GM12878 (cell line): Measurements from ENCODE around the gene TOMM5. TPM values are rescaled to one million over a fixed set of nuclear protein-coding genes. Genes with fewer than 3 reads are reported as not detected.
A peak's percentile ranks its signal among the peaks of the same experiment; 100 is the strongest.

Source experiments
- CBX5 ChIP-seq: sonication (generic); IDR thresholded peaks from 2 replicates; pipeline ENCODE4 v1.6.1; 2016; ENCODE audit warnings: low read depth, moderate library complexity, mild to moderate bottlenecking, inconsistent platforms
- GABPA ChIP-seq: IDR thresholded peaks from 2 replicates; pipeline ENCODE4 v1.6.1; 2014; ENCODE audit warnings: antibody characterized with exemption, low read depth, mild to moderate bottlenecking, inconsistent platforms
- GATAD2B ChIP-seq: fragments of 450-650 bp; conservative IDR thresholded peaks from 2 replicates; pipeline ENCODE4 v1.6.1; 2017; ENCODE audit warnings: low read depth, mild to moderate bottlenecking, moderate library complexity
- HDAC6 ChIP-seq: fragments of 200-600 bp; sonication (generic); IDR thresholded peaks from one replicate; pipeline ENCODE4 v1.8.0; 2017; ENCODE audit warnings: antibody characterized with exemption; ENCODE audit not compliant: unreplicated experiment
- IKZF2 ChIP-seq, 2 experiments: fragments of 450-650 bp; IDR thresholded peaks; 2 replicates each; pipeline ENCODE4 v1.6.1; 2017; ENCODE audit warnings: mild to moderate bottlenecking in 2 of 2, moderate library complexity in 2 of 2
- JUND ChIP-seq: IDR thresholded peaks from 2 replicates; pipeline ENCODE4 v1.6.1; 2012; ENCODE audit warnings: low read depth, mild to moderate bottlenecking, low read length, improper control_type of control experiment, moderate library complexity
- MEF2A ChIP-seq: IDR thresholded peaks from 2 replicates; pipeline ENCODE4 v1.6.1; 2011; ENCODE audit warnings: low read depth, mild to moderate bottlenecking, low read length, moderate library complexity; ENCODE audit not compliant: insufficient read depth
- MTA2 ChIP-seq: fragments of 450-650 bp; IDR thresholded peaks from 2 replicates; pipeline ENCODE4 v1.6.1; 2016; ENCODE audit warnings: low read depth, mild to moderate bottlenecking, moderate library complexity
- NFIC ChIP-seq: IDR thresholded peaks from 2 replicates; pipeline ENCODE4 v1.6.1; 2012; ENCODE audit warnings: low read depth, mild to moderate bottlenecking, inconsistent platforms, low read length, moderate library complexity
- NR2F1 ChIP-seq: fragments of 450-650 bp; conservative IDR thresholded peaks from 2 replicates; pipeline ENCODE4 v1.6.1; 2017; ENCODE audit warnings: mild to moderate bottlenecking
- POLR2AphosphoS5 ChIP-seq: IDR thresholded peaks from 2 replicates; pipeline ENCODE4 v1.6.1; 2011; ENCODE audit warnings: mild to moderate bottlenecking, low read length, inconsistent platforms
- POU2F2 ChIP-seq: IDR thresholded peaks from 3 replicates; pipeline ENCODE4 v1.6.1; 2011; ENCODE audit warnings: low read depth, mild to moderate bottlenecking, low read length, borderline replicate concordance
- RUNX3 ChIP-seq: IDR thresholded peaks from 2 replicates; pipeline ENCODE4 v1.6.1; 2012; ENCODE audit warnings: low read length, inconsistent platforms
- SIX5 ChIP-seq: IDR thresholded peaks from 2 replicates; pipeline ENCODE4 v1.6.1; 2011; ENCODE audit warnings: mild to moderate bottlenecking, low read depth, low read length, moderate library complexity; ENCODE audit not compliant: severe bottlenecking
- SREBF1 ChIP-seq: IDR thresholded peaks from 2 replicates; pipeline ENCODE4 v1.6.1; 2012; ENCODE audit warnings: mild to moderate bottlenecking, low read length
- TAF1 ChIP-seq: IDR thresholded peaks from 2 replicates; pipeline ENCODE4 v1.6.1; 2011; ENCODE audit warnings: mild to moderate bottlenecking, low read depth, low read length, borderline replicate concordance
- ZNF217 ChIP-seq: fragments of 450-650 bp; IDR thresholded peaks from 2 replicates; pipeline ENCODE4 v1.6.1; 2017; ENCODE audit warnings: antibody characterized with exemption, mild to moderate bottlenecking
- polyA plus RNA-seq, 11 experiments: library from polyadenylated mRNA; depleted of rRNA in 4 of 11; unstranded in 6 of 11; stranded (reverse) in 5 of 11; fragments of >200 nt; fragmentation: Nextera tagmentation in 4 of 11; fragmentation: Illumina TruSeq in 1 of 11; extraction: Ambion mirVana in 4 of 11; extraction: Trizol in 1 of 11; gene quantifications; 1 replicate in 1 of 11; 2 replicates in 10 of 11; pipeline versions ENCODE4 v1.2.1 to v1.2.3, GENCODE V29; 2011 to 2016; ENCODE audit warnings: inconsistent platforms in 2 of 11, missing spikeins in 2 of 11, low read depth in 1 of 11
- total RNA-seq, 4 experiments: library from RNA; depleted of rRNA in 3 of 4; stranded (reverse); fragments of >200 nt in 3 of 4; fragmentation: Illumina TruSeq in 1 of 4; extraction: Trizol in 1 of 4; gene quantifications; 2 replicates each; pipeline versions ENCODE4 v1.2.1 to v1.2.3, GENCODE V29; 2013 to 2021
- TF ChIP-seq, protein P1 (sequence below): IDR thresholded peaks from 2 replicates; pipeline ENCODE4 v1.6.1; 2012; ENCODE audit warnings: low read depth, low read length, improper control_type of control experiment
- TF ChIP-seq, protein P2 (sequence below): fragments of 450-650 bp; IDR thresholded peaks from 2 replicates; pipeline ENCODE4 v1.6.1; 2018; ENCODE audit warnings: borderline replicate concordance, mild to moderate bottlenecking; ENCODE audit not compliant: partially characterized antibody
- TF ChIP-seq, protein P3 (sequence below): IDR thresholded peaks from 2 replicates; pipeline ENCODE4 v1.6.1; 2011; ENCODE audit warnings: mild to moderate bottlenecking, low read depth, low read length, moderate library complexity; ENCODE audit not compliant: insufficient replicate concordance
- TF ChIP-seq, protein P4 (sequence below): fragments of 450-650 bp; formaldehyde crosslinking; IDR thresholded peaks from 2 replicates; pipeline ENCODE4 v1.4.0; 2022; ENCODE audit warnings: mild to moderate bottlenecking, moderate library complexity
- TF ChIP-seq, protein P5 (sequence below): IDR thresholded peaks from 2 replicates; pipeline ENCODE4 v1.6.1; 2012; ENCODE audit warnings: low read length, inconsistent platforms

The TOMM5 gene
- total and polyA plus RNA-seq, 10 of the 15 experiments (the other 5 are each of a cell fraction or from before 2014, with no cell fraction given): 152 to 1,143 (median 351) TPM

DNA sequence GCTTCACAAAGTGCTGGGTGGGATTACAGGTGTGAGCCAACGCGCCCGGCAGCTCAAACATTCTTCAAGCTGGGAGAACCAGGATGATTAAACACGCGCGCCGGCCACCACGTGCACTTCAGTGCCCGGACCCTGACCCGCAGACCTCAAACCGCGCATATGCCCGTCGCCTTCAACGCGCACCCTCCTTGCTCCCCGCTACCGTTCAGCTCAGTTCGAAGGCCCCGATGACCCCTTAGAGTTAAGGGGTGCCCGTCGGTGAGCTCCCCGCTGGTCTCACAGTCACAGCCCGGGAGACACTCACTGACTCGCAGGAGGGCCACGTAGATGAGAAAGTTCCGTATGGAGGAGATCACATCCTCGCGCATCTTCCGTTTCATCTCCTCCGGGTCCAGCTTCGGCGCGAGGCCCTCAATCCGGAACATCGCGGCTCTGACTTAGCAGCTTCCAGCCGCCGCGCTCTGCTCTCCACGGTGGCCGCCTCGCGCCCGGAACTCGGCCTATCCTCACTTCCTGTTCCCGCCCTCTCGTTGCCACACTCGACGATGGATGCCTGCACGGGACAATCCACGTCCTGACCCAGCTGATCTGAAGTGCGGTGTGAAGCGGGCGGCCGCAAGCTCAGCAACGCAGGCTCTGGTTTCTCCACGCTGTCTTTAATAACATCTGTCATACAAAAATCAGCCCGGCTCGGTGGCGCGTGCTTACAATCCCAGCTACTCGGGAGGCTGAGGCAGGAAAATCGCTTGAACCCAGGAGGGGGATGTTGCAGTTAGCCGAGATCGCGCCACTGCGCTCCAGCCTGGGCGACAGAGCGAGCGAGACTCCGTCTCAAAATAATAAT, at the start of gene TOMM5 (continued):
- TF ChIP-seq RUNX3 (peak; percentile 80), GABPA (peak; percentile 92), TAF1 (peak; percentile 95), SREBF1 (no peak), POLR2AphosphoS5 (peak; percentile 98), NR2F1 (peak; percentile 57; the same call in 1 of the 2 replicates), IKZF2 (IDR thresholded peaks at IDR 0.05) (peak in 1 of 2 experiments; percentile 1; a peak in 1 of 4 replicates), HDAC6 (no peak), MEF2A (no peak), NFIC (no peak), CBX5 (peak; percentile 70; the same call in 1 of the 2 replicates), SIX5 (peak; percentile 49), ZNF217 (no peak), JUND (no peak), GATAD2B (peak; percentile 73), MTA2 (no peak), POU2F2 (peak; percentile 86; the same call in 2 of the 3 replicates)
- TF ChIP-seq, protein P1, sequence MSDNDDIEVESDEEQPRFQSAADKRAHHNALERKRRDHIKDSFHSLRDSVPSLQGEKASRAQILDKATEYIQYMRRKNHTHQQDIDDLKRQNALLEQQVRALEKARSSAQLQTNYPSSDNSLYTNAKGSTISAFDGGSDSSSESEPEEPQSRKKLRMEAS: peak; percentile 74
- TF ChIP-seq, protein P2, sequence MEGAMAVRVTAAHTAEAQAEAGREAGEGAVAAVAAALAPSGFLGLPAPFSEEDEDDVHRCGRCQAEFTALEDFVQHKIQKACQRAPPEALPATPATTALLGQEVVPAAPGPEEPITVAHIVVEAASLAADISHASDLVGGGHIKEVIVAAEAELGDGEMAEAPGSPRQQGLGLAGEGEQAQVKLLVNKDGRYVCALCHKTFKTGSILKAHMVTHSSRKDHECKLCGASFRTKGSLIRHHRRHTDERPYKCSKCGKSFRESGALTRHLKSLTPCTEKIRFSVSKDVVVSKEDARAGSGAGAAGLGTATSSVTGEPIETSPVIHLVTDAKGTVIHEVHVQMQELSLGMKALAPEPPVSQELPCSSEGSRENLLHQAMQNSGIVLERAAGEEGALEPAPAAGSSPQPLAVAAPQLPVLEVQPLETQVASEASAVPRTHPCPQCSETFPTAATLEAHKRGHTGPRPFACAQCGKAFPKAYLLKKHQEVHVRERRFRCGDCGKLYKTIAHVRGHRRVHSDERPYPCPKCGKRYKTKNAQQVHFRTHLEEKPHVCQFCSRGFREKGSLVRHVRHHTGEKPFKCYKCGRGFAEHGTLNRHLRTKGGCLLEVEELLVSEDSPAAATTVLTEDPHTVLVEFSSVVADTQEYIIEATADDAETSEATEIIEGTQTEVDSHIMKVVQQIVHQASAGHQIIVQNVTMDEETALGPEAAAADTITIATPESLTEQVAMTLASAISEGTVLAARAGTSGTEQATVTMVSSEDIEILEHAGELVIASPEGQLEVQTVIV: peak; percentile 48
- TF ChIP-seq, protein P3, sequence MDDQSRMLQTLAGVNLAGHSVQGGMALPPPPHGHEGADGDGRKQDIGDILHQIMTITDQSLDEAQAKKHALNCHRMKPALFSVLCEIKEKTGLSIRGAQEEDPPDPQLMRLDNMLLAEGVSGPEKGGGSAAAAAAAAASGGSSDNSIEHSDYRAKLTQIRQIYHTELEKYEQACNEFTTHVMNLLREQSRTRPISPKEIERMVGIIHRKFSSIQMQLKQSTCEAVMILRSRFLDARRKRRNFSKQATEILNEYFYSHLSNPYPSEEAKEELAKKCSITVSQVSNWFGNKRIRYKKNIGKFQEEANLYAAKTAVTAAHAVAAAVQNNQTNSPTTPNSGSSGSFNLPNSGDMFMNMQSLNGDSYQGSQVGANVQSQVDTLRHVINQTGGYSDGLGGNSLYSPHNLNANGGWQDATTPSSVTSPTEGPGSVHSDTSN: peak; percentile 82
- TF ChIP-seq, protein P4, sequence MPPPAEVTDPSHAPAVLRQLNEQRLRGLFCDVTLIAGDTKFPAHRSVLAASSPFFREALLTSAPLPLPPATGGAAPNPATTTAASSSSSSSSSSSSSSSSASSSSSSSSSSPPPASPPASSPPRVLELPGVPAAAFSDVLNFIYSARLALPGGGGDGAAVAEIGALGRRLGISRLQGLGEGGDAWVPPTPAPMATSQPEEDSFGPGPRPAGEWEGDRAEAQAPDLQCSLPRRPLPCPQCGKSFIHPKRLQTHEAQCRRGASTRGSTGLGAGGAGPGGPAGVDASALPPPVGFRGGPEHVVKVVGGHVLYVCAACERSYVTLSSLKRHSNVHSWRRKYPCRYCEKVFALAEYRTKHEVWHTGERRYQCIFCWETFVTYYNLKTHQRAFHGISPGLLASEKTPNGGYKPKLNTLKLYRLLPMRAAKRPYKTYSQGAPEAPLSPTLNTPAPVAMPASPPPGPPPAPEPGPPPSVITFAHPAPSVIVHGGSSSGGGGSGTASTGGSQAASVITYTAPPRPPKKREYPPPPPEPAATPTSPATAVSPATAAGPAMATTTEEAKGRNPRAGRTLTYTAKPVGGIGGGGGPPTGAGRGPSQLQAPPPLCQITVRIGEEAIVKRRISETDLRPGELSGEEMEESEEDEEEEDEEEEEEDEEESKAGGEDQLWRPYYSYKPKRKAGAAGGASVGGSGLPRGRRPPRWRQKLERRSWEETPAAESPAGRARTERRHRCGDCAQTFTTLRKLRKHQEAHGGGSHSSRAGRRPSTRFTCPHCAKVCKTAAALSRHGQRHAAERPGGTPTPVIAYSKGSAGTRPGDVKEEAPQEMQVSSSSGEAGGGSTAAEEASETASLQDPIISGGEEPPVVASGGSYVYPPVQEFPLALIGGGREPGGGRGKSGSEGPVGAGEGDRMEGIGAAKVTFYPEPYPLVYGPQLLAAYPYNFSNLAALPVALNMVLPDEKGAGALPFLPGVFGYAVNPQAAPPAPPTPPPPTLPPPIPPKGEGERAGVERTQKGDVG (CRISPR knock-in tag): no peak
- TF ChIP-seq, protein P5, sequence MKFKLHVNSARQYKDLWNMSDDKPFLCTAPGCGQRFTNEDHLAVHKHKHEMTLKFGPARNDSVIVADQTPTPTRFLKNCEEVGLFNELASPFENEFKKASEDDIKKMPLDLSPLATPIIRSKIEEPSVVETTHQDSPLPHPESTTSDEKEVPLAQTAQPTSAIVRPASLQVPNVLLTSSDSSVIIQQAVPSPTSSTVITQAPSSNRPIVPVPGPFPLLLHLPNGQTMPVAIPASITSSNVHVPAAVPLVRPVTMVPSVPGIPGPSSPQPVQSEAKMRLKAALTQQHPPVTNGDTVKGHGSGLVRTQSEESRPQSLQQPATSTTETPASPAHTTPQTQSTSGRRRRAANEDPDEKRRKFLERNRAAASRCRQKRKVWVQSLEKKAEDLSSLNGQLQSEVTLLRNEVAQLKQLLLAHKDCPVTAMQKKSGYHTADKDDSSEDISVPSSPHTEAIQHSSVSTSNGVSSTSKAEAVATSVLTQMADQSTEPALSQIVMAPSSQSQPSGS: no peak
